Nephron progenitor cell (in vitro differentiated cells): ENCODE results near the gene AKR1C4.
"Not testable (repeated sequence)": the region's sequence is repeated elsewhere in the genome, so short reads cannot be mapped to it uniquely, and the experiment has no call there.

ENCODE experiments used
- DNase-seq: peaks from one replicate; pipeline ENCODE4 v3.0.0; 2021
- H3K27ac Mint-ChIP-seq: 2 replicates; pipeline ENCODE4 v1.8.0; 2021; ENCODE audit warnings: mild to moderate bottlenecking, moderate library complexity, mixed read lengths
- H3K27me3 Mint-ChIP-seq: 2 replicates; pipeline ENCODE4 v1.8.0; 2021; ENCODE audit warnings: mild to moderate bottlenecking, low read depth, mixed read lengths; ENCODE audit not compliant: poor library complexity
- H3K36me3 Mint-ChIP-seq: 2 replicates; pipeline ENCODE4 v1.8.0; 2021; ENCODE audit warnings: low read depth, mixed read lengths
- H3K4me1 Mint-ChIP-seq: 2 replicates; pipeline ENCODE4 v1.8.0; 2021; ENCODE audit warnings: mixed read lengths
- H3K4me3 Mint-ChIP-seq: 2 replicates; pipeline ENCODE4 v1.8.0; 2021; ENCODE audit warnings: mild to moderate bottlenecking, moderate library complexity, mixed read lengths
- H3K9me3 Mint-ChIP-seq: 2 replicates; pipeline ENCODE4 v1.8.0; 2021; ENCODE audit warnings: mild to moderate bottlenecking, moderate library complexity, mixed read lengths
- TF ChIP-seq, protein P1 (sequence below): fragments of 200-600 bp; sonication (generic); IDR thresholded peaks from 2 replicates; pipeline ENCODE4 v1.5.0; 2021; ENCODE audit warnings: antibody characterized with exemption

AKR1C4 gene

DNA sequence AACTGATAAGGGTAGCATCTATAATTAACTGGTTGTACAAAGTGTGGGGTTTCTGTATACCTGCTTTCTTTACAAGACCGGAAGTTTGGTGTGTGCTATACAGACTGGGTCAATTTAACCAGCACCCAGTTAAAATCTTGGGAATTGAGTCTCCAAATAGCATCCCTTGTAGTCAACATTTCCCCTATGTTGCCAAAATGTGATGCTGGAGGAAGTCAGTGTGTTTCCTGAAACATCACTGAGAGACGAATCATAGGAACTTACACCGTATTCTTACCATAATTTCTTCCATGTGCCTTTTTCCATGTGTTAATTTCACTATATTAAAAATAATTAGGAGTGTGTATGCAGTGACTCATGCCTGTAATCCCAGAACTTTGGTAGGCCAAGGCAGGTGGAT lies 1.7 kb downstream of the AKR1C4 start:
- H3K27me3 Mint-ChIP-seq: peaks cover 3% of the 10 kb centered on the region
- no peak overlapping the region for H3K27ac Mint-ChIP-seq
- no peak overlapping the region for H3K4me3 Mint-ChIP-seq
- TF ChIP-seq, protein P1, sequence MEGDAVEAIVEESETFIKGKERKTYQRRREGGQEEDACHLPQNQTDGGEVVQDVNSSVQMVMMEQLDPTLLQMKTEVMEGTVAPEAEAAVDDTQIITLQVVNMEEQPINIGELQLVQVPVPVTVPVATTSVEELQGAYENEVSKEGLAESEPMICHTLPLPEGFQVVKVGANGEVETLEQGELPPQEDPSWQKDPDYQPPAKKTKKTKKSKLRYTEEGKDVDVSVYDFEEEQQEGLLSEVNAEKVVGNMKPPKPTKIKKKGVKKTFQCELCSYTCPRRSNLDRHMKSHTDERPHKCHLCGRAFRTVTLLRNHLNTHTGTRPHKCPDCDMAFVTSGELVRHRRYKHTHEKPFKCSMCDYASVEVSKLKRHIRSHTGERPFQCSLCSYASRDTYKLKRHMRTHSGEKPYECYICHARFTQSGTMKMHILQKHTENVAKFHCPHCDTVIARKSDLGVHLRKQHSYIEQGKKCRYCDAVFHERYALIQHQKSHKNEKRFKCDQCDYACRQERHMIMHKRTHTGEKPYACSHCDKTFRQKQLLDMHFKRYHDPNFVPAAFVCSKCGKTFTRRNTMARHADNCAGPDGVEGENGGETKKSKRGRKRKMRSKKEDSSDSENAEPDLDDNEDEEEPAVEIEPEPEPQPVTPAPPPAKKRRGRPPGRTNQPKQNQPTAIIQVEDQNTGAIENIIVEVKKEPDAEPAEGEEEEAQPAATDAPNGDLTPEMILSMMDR: no peak
- H3K36me3 Mint-ChIP-seq: no peaks in the 10 kb centered on the region
- no peaks in the 10 kb centered on the region for H3K4me1 Mint-ChIP-seq
- DNase-seq: no peak
- H3K9me3 Mint-ChIP-seq: peaks cover 40% of the 10 kb centered on the region

DNA sequence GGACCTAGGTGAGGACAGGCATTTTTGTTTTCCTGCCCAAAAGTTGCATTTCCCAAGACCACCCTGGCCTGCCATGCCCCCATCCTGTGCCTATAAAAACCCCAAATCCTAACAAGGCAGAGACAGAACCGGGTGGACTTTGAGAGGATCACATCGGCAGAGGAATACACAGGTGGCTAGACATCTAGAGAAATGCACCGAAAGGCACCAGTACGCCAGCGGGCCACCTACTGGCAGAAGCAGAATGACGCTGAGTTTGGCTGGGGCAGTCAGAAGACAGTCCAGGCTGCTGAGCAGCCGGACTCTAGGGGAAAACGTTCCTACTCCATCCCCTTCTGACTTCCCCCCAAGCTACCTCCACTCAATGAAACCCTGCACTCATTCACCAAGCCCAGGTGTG lies 2.8 kb downstream of the AKR1C4 start:
- H3K4me1 Mint-ChIP-seq: no peaks in the 10 kb centered on the region
- DNase-seq: no peak
- peaks cover 3% of the 10 kb centered on the region for H3K27me3 Mint-ChIP-seq
- H3K4me3 Mint-ChIP-seq: no peak overlapping the region
- H3K9me3 Mint-ChIP-seq: peaks cover 43% of the 10 kb centered on the region
- no peak overlapping the region for H3K27ac Mint-ChIP-seq
- TF ChIP-seq, protein P1: no peak
- H3K36me3 Mint-ChIP-seq: no peaks in the 10 kb centered on the region

DNA sequence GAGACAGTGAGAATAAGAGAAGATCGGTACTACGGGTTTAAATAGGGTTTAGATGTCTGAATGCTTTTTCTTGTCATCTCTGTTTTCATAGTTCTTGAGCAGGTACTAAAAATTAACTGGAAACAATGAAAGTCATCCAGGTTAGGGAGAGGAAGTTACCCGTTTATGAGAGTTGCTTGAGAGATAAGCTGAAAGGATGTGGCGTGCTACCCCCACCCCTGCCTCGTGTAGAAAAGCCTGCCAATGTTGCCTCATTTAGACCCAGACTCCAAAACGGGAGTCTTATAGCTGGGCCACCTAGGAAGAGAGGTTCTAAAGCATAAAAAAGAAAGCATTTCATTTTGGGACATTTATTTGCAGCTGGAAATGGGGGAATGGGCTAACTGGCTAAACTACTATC lies 10.2 kb downstream of the AKR1C4 start:
- no peak overlapping the region for H3K27ac Mint-ChIP-seq
- peaks cover 3% of the 10 kb centered on the region for H3K27me3 Mint-ChIP-seq
- peaks cover 47% of the 10 kb centered on the region for H3K9me3 Mint-ChIP-seq
- H3K36me3 Mint-ChIP-seq: no peaks in the 10 kb centered on the region
- H3K4me1 Mint-ChIP-seq: no peaks in the 10 kb centered on the region
- H3K4me3 Mint-ChIP-seq: no peak overlapping the region
- TF ChIP-seq, protein P1: no peak
- no peak for DNase-seq

DNA sequence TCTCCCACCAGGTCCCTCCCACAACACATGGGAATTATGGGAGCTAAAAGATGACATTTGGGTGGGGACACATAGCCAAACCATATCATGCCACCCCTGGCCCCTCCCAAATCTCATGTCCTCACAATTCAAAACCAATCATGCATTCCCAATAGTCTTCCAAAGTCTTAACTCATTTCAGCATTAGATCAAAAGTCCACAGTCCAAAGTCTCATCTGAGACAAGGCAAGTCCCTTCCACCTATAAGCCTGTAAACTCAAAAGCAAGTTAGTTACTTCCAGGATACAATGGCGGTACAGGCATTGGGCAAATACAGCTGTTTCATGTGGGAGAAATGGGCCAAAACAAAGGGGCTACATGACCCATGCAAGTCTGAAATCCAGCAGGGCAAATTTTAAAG lies 13.1 kb downstream of the AKR1C4 start:
- H3K27me3 Mint-ChIP-seq, H3K27ac Mint-ChIP-seq, DNase-seq, H3K4me1 Mint-ChIP-seq, H3K36me3 Mint-ChIP-seq, H3K4me3 Mint-ChIP-seq: not testable (repeated sequence)
- peaks cover 31% of the 10 kb centered on the region for H3K9me3 Mint-ChIP-seq

DNA sequence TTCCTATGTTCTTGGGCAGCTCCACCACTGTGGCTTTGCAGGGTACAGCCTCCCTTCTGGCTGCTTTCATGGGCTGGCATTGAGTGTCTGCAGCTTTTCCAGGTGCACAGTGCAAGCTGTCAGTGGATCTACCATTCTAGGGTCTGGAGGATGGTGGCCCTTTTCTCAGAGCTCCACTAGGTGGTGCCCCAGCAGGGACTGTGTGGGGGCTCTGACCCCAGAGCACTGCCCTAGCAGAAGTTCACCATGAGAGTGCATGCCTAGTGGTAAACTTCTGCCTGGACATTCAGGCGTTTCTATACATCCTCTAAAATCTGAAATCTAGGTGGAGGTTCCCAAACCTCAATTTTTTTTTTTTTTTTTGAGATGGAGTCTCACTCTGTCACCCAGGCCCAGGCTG lies 13.6 kb downstream of the AKR1C4 start:
- not testable (repeated sequence) for H3K4me3 Mint-ChIP-seq, H3K36me3 Mint-ChIP-seq, H3K27me3 Mint-ChIP-seq, H3K4me1 Mint-ChIP-seq, H3K27ac Mint-ChIP-seq, DNase-seq
- peaks cover 31% of the 10 kb centered on the region for H3K9me3 Mint-ChIP-seq

DNA sequence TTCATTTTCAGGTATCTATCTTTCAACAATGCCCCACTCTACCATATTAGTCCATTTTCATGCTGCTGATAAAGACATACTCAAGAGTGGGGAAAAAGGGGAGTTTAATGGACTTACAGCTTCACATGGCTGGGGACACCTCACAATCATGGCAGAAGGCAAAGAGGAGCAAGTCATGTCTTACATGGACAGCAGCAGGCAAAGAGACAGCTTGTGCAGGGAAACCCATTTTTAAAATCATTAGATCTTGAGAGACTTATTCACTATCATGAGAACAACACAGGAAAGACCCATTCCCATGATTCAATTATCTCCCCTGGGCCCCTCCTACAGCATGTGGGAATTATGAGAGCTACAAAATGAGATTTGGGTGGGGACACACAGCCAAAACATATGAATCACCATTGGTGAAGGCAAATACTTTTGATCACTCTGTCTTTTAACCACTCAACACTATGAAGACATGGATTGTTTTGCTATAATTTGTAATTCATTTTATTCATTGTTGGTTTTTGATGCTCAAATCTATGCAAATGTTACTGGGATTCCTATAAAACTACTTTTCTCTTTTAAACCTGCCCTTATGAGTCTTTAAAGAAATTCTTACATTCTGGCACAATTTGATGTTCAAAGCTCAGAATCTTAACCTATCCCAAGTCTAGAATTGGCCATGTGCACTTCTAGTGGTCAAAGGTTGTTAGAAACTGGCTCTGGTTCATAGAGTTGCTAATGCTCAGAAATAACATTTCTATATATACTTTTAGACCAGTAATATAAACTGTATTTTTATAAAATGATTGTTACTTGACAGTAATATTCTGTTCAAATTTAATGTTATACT lies 15.3 kb downstream of the AKR1C4 start:
- Mint-ChIP-seq H3K4me3 (no peak overlapping the region), H3K9me3 (peaks cover 30% of the 10 kb centered on the region), H3K36me3 (no peaks in the 10 kb centered on the region), H3K27ac (no peak overlapping the region), H3K4me1 (no peaks in the 10 kb centered on the region), H3K27me3 (no peaks in the 10 kb centered on the region)
- no peak for DNase-seq
- TF ChIP-seq, protein P1: no peak

DNA sequence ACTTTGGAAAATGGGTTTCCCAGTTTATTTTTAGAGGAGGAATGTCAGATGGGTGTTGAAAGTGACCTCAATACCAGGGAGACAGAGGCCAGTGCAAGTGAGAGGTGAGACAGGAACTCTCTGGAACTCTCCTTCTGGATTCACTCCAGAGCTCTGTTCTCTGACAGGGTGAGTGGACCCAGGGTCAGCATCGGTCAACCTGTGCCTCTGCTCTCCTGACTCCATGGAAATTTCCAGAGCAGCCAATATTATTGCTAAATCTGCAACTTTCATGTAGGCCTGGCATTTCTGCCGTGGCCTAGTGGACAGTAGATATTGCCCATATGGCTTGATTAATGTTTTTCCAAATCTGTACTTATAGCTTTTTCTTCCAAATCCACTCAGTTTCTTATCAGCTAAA lies 20.2 kb downstream of the AKR1C4 start:
- Mint-ChIP-seq H3K36me3 (no peaks in the 10 kb centered on the region), H3K4me3 (no peak overlapping the region), H3K4me1 (no peaks in the 10 kb centered on the region), H3K27me3 (peaks cover 4% of the 10 kb centered on the region), H3K9me3 (peaks cover 24% of the 10 kb centered on the region), H3K27ac (no peak overlapping the region)
- TF ChIP-seq, protein P1: no peak
- no peak for DNase-seq
